WTC11 (cell line): Measurements from ENCODE around the gene PCNX1. TPM values are rescaled to one million over a fixed set of nuclear protein-coding genes. Genes with fewer than 3 reads are reported as not detected.
A peak's percentile ranks its signal among the peaks of the same experiment; 100 is the strongest.

ENCODE experiments used
- ATAC-seq: fragments of 200-7000 bp; cut with Tn5 transposase; 2 replicates; pipeline ENCODE4 v1.10.0; 2021; ENCODE audit warnings: mild to moderate bottlenecking, moderate library complexity
- CTCF ChIA-PET: fragments of 300-600 bp; sonication (Branson Sonifier 250); formaldehyde crosslinking; loops from one replicate; lab custom pipeline; 2021; ENCODE audit warnings: antibody characterized with exemption; lab: Charles Lee
- POLR2A ChIA-PET: fragments of 350-600 bp; sonication (Branson Sonifier 250); formaldehyde crosslinking; loops from one replicate; lab custom pipeline; 2021; ENCODE audit warnings: antibody characterized with exemption; lab: Charles Lee
- DNase-seq: peaks from one replicate; pipeline ENCODE4 v3.0.0; 2021; ENCODE audit warnings: low spot score
- H3K27ac Mint-ChIP-seq: 2 replicates; pipeline ENCODE4 v1.8.0; 2021; ENCODE audit warnings: mixed read lengths
- H3K27me3 Mint-ChIP-seq: 2 replicates; pipeline ENCODE4 v1.8.0; 2021; ENCODE audit warnings: low read depth, mild to moderate bottlenecking, moderate library complexity, mixed read lengths
- H3K36me3 Mint-ChIP-seq: 2 replicates; pipeline ENCODE4 v1.8.0; 2021; ENCODE audit warnings: mixed read lengths
- H3K4me1 Mint-ChIP-seq: 2 replicates; pipeline ENCODE4 v1.8.0; 2022; ENCODE audit warnings: mixed read lengths
- H3K4me3 Mint-ChIP-seq: 2 replicates; pipeline ENCODE4 v1.8.0; 2021; ENCODE audit warnings: mild to moderate bottlenecking, moderate library complexity, mixed read lengths
- H3K9me3 Mint-ChIP-seq: 2 replicates; pipeline ENCODE4 v1.8.0; 2021; ENCODE audit warnings: mixed read lengths
- CBFB ChIP-seq: sonication (generic); formaldehyde crosslinking; IDR thresholded peaks from 2 replicates; pipeline ENCODE4 v1.8.1; 2022; ENCODE audit warnings: mild to moderate bottlenecking, low read depth, missing genetic modification reagents
- CREM ChIP-seq: sonication (generic); formaldehyde crosslinking; IDR thresholded peaks from 2 replicates; pipeline ENCODE4 v1.8.1; 2022; ENCODE audit warnings: mild to moderate bottlenecking, missing genetic modification reagents, moderate library complexity
- HMGA2 ChIP-seq: fragments of 250-450 bp; sonication (Bioruptor Pico); IDR thresholded peaks from 2 replicates; pipeline ENCODE4 v1.4.0; 2021; ENCODE audit warnings: mild to moderate bottlenecking, moderate library complexity
- IRF2 ChIP-seq: sonication (generic); formaldehyde crosslinking; IDR thresholded peaks from 2 replicates; pipeline ENCODE4 v1.8.0; 2022; ENCODE audit warnings: low read depth, missing genetic modification reagents, borderline replicate concordance
- PRRX2 ChIP-seq: fragments of 250-450 bp; sonication (Bioruptor Pico); IDR thresholded peaks from 2 replicates; pipeline ENCODE4 v1.8.0; 2021; ENCODE audit warnings: mild to moderate bottlenecking
- SMAD3 ChIP-seq: sonication (generic); formaldehyde crosslinking; IDR thresholded peaks from 2 replicates; pipeline ENCODE4 v1.8.0; 2022; ENCODE audit warnings: missing genetic modification reagents, mild to moderate bottlenecking, borderline replicate concordance
- ZNF121 ChIP-seq: sonication (generic); formaldehyde crosslinking; IDR thresholded peaks from 2 replicates; pipeline ENCODE4 v1.8.0; 2023; ENCODE audit warnings: missing genetic modification reagents
- ZNF232 ChIP-seq: sonication (generic); formaldehyde crosslinking; IDR thresholded peaks from 2 replicates; pipeline ENCODE4 v1.8.0; 2022; ENCODE audit warnings: mild to moderate bottlenecking, missing genetic modification reagents
- total RNA-seq: library from RNA; stranded (reverse); gene quantifications from 3 replicates; pipeline ENCODE4 v1.2.3, GENCODE V29; 2021
- TF ChIP-seq, protein P1 (sequence below): sonication (generic); formaldehyde crosslinking; conservative IDR thresholded peaks from 2 replicates; pipeline ENCODE4 v1.8.1; 2022; ENCODE audit warnings: mild to moderate bottlenecking, missing genetic modification reagents
- TF ChIP-seq, protein P2 (sequence below): sonication (generic); formaldehyde crosslinking; IDR thresholded peaks from 2 replicates; pipeline ENCODE4 v1.8.1; 2022; ENCODE audit warnings: mild to moderate bottlenecking, missing genetic modification reagents, moderate library complexity, borderline replicate concordance
- TF ChIP-seq, protein P3 (sequence below): sonication (generic); formaldehyde crosslinking; IDR thresholded peaks from 2 replicates; pipeline ENCODE4 v1.8.0; 2022; ENCODE audit warnings: missing genetic modification reagents
- TF ChIP-seq, protein P4 (sequence below): sonication (generic); formaldehyde crosslinking; IDR thresholded peaks from 2 replicates; pipeline ENCODE4 v1.8.0; 2023; ENCODE audit warnings: missing genetic modification reagents
- TF ChIP-seq, protein P5 (sequence below): fragments of 200-600 bp; IDR thresholded peaks from 2 replicates; pipeline ENCODE4 v1.8.0; 2022; ENCODE audit warnings: antibody characterized with exemption

The PCNX1 gene
- total RNA-seq, 1 experiment from 2014 or later: 46.4 TPM

DNA sequence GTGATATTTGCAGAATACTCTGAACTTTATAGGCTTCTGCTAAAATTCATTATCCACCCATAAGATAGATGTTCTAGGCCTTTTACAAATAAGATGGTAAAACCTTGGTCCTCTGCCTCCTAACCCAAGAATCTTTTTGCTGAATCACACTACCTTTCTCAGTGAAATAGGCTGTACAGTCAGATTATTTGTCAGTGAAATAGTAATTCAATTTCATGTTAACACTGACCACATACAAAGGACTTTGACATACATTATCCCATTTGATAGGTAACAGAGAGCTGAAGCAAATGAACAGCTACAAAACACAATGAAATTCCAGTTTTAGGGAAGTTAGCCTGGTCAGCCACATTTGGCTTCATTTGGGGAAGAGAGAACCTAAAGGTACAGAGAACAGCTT, 141.1 kb downstream of the PCNX1 start:
- Mint-ChIP-seq H3K27me3 (no peaks in the 10 kb centered on the region), H3K4me3 (no peak overlapping the region), H3K9me3 (no peaks in the 10 kb centered on the region; the same call in 1 of the 2 replicates), H3K4me1 (no peaks in the 10 kb centered on the region), H3K27ac (no peak overlapping the region), H3K36me3 (peaks cover 29% of the 10 kb centered on the region)
- ATAC-seq (no peak), DNase-seq (no peak)
- ChIA-PET POLR2A (no interaction called here), CTCF (no interaction called here)
- TF ChIP-seq HMGA2 (CRISPR knock-in tag): no peak
- TF ChIP-seq ZNF232 (CRISPR knock-in tag): no peak
- no peak for TF ChIP-seq SMAD3 (CRISPR knock-in tag)
- TF ChIP-seq IRF2 (CRISPR knock-in tag): no peak
- no peak for TF ChIP-seq PRRX2 (CRISPR knock-in tag)
- TF ChIP-seq CBFB (CRISPR knock-in tag): no peak
- TF ChIP-seq, protein P1, sequence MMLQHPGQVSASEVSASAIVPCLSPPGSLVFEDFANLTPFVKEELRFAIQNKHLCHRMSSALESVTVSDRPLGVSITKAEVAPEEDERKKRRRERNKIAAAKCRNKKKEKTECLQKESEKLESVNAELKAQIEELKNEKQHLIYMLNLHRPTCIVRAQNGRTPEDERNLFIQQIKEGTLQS (CRISPR knock-in tag): no peak
- TF ChIP-seq, protein P2, sequence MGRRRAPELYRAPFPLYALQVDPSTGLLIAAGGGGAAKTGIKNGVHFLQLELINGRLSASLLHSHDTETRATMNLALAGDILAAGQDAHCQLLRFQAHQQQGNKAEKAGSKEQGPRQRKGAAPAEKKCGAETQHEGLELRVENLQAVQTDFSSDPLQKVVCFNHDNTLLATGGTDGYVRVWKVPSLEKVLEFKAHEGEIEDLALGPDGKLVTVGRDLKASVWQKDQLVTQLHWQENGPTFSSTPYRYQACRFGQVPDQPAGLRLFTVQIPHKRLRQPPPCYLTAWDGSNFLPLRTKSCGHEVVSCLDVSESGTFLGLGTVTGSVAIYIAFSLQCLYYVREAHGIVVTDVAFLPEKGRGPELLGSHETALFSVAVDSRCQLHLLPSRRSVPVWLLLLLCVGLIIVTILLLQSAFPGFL (CRISPR knock-in tag): no peak
- no peak for TF ChIP-seq ZNF121 (CRISPR knock-in tag)
- TF ChIP-seq, protein P3, sequence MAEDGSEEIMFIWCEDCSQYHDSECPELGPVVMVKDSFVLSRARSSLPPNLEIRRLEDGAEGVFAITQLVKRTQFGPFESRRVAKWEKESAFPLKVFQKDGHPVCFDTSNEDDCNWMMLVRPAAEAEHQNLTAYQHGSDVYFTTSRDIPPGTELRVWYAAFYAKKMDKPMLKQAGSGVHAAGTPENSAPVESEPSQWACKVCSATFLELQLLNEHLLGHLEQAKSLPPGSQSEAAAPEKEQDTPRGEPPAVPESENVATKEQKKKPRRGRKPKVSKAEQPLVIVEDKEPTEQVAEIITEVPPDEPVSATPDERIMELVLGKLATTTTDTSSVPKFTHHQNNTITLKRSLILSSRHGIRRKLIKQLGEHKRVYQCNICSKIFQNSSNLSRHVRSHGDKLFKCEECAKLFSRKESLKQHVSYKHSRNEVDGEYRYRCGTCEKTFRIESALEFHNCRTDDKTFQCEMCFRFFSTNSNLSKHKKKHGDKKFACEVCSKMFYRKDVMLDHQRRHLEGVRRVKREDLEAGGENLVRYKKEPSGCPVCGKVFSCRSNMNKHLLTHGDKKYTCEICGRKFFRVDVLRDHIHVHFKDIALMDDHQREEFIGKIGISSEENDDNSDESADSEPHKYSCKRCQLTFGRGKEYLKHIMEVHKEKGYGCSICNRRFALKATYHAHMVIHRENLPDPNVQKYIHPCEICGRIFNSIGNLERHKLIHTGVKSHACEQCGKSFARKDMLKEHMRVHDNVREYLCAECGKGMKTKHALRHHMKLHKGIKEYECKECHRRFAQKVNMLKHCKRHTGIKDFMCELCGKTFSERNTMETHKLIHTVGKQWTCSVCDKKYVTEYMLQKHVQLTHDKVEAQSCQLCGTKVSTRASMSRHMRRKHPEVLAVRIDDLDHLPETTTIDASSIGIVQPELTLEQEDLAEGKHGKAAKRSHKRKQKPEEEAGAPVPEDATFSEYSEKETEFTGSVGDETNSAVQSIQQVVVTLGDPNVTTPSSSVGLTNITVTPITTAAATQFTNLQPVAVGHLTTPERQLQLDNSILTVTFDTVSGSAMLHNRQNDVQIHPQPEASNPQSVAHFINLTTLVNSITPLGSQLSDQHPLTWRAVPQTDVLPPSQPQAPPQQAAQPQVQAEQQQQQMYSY (CRISPR knock-in tag): no peak

DNA sequence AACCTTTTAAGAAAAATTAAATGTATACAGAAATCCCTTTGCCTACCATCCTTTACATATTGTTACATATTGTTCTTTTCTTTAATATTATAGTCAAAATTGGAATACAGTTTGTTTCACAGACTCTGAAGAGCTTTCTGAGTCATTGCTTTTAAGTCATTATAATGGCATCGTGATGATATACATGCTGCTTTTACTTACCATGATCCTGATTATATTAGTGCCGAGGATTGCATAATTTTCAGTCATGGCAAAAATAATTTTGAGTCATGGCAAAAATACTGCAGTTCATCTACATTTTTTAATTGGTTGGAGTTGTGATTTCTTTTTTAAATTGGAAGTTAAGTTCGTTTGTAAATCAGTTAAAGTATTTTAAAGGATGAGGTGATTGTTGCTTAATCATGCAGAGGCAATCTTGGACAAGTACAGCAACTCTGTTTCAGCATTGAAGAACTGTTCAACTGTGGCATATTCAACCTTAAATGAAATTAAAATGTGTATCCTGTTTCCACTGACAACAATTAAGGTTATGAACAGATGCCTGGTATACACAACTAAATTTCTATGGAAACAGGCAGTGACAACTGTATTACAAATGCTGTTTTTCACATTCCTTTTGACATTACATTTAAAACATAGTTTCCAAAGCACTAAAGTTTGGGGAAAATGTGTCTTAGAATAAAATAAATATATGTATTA, 142.3 kb downstream of the PCNX1 start:
- no peak for DNase-seq
- ATAC-seq: no peak
- H3K36me3 Mint-ChIP-seq: peaks cover 26% of the 10 kb centered on the region
- no peak overlapping the region for H3K4me3 Mint-ChIP-seq
- no peaks in the 10 kb centered on the region for H3K27me3 Mint-ChIP-seq
- no peaks in the 10 kb centered on the region; the same call in 1 of the 2 replicates for H3K9me3 Mint-ChIP-seq
- ChIA-PET POLR2A (no interaction called here), CTCF (interaction anchor here (0.8 to 1.3 kb wide), 4 partner anchors 11 to 976 kb away, joined by 3 to 6 read pairs (median 4); no protein-coding TSS in a partner anchor)
- TF ChIP-seq, protein P4, sequence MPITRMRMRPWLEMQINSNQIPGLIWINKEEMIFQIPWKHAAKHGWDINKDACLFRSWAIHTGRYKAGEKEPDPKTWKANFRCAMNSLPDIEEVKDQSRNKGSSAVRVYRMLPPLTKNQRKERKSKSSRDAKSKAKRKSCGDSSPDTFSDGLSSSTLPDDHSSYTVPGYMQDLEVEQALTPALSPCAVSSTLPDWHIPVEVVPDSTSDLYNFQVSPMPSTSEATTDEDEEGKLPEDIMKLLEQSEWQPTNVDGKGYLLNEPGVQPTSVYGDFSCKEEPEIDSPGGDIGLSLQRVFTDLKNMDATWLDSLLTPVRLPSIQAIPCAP (CRISPR knock-in tag): no peak
- no peak overlapping the region for H3K27ac Mint-ChIP-seq
- H3K4me1 Mint-ChIP-seq: no peaks in the 10 kb centered on the region

DNA sequence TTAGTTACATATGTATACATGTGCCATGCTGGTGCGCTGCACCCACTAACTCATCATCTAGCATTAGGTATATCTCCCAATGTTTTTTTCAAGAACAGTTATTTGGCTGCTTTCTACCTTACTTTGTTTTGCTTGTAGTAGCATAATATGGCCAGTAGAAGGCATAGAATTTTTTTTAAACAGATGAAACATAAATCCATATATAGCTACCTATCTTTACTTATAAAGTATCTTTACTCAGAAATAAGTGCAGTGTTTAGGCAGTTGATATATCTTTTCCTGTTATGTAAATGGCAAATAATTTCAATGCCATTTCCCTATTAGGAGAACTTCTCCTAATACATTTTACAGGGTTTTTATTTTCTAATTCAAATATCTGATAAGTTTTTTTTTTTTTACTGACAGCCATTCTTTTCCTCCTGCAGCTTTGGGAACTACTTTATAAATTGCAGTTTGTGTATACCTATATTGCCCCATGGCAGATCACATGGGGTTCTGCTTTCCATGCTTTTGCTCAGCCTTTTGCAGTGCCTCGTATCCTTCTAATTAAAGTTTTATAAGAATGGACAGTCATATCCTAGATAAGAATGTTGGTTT, 143.1 kb downstream of the PCNX1 start:
- H3K4me3 Mint-ChIP-seq: no peak overlapping the region
- peaks cover 28% of the 10 kb centered on the region for H3K36me3 Mint-ChIP-seq
- no peaks in the 10 kb centered on the region for H3K4me1 Mint-ChIP-seq
- no peaks in the 10 kb centered on the region; the same call in 1 of the 2 replicates for H3K9me3 Mint-ChIP-seq
- ATAC-seq (no peak), DNase-seq (no peak)
- TF ChIP-seq, protein P5, sequence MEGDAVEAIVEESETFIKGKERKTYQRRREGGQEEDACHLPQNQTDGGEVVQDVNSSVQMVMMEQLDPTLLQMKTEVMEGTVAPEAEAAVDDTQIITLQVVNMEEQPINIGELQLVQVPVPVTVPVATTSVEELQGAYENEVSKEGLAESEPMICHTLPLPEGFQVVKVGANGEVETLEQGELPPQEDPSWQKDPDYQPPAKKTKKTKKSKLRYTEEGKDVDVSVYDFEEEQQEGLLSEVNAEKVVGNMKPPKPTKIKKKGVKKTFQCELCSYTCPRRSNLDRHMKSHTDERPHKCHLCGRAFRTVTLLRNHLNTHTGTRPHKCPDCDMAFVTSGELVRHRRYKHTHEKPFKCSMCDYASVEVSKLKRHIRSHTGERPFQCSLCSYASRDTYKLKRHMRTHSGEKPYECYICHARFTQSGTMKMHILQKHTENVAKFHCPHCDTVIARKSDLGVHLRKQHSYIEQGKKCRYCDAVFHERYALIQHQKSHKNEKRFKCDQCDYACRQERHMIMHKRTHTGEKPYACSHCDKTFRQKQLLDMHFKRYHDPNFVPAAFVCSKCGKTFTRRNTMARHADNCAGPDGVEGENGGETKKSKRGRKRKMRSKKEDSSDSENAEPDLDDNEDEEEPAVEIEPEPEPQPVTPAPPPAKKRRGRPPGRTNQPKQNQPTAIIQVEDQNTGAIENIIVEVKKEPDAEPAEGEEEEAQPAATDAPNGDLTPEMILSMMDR: peak; percentile 37
- TF ChIP-seq CREM (CRISPR knock-in tag): no peak
- CTCF ChIA-PET: interaction anchor here (0.8 to 1.3 kb wide), 5 partner anchors 10 to 976 kb away, joined by 3 to 6 read pairs (median 3); no protein-coding TSS in a partner anchor
- no peaks in the 10 kb centered on the region for H3K27me3 Mint-ChIP-seq
- POLR2A ChIA-PET: no interaction called here
- H3K27ac Mint-ChIP-seq: no peak overlapping the region
